GM18861 (cell line): ENCODE results near the gene HLA-DMA.

ENCODE experiments used
- ATAC-seq: cut with Tn5 transposase; IDR thresholded peaks from one replicate; pipeline ENCODE4 v1.9.1; 2021; ENCODE audit not compliant: unreplicated experiment

Gene HLA-DMA

DNA sequence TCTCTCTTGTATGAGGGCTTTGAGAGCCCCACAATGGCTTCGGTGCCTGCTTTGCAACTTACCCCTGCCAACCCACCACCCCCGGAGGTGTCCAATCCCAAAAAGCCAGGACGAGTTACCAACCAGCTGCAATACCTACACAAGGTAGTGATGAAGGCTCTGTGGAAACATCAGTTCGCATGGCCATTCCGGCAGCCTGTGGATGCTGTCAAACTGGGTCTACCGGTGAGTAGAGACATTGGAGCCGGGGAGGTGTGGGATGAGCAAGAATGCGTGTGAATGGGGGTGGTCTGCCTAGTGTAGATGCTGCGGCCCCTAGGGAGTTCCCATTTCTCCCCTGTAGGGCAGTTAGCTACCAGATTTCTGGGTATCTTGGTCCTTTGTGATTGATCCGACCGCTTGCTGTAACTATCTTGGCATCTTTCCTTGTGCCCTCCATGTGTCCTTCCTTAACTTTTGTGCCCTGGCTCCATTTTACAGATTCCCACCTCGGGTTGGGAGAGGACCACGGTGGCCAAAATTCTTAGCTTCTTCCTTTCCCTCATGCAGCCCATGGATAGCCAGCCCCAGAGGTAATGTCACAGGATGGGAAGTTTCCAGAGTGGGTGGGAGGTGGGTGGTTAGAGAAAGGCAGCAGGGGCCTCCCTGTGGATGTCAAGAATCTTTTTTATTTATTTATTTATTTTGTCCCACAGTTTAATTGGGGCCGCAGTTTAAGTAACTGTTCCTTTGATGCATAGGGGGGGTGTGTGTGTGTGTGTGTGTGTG lies 21.8 kb upstream of the HLA-DMA start:
- no peak for ATAC-seq

DNA sequence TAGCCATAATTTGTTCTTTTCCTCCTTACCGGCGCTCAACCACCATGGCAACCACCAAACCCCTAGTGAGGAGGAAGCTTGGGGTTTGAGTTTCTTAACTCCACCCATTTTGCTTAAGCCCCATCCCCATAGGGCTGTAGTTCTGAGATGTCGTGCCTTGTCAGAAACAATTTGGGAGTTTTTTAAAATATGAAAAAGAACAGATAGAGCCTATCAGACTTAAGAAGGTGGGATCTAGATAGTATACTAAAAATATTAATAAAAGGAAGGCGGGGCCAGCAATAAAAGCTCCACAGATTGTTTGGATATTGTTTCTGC lies 21.1 kb upstream of the HLA-DMA start:
- no peak for ATAC-seq

DNA sequence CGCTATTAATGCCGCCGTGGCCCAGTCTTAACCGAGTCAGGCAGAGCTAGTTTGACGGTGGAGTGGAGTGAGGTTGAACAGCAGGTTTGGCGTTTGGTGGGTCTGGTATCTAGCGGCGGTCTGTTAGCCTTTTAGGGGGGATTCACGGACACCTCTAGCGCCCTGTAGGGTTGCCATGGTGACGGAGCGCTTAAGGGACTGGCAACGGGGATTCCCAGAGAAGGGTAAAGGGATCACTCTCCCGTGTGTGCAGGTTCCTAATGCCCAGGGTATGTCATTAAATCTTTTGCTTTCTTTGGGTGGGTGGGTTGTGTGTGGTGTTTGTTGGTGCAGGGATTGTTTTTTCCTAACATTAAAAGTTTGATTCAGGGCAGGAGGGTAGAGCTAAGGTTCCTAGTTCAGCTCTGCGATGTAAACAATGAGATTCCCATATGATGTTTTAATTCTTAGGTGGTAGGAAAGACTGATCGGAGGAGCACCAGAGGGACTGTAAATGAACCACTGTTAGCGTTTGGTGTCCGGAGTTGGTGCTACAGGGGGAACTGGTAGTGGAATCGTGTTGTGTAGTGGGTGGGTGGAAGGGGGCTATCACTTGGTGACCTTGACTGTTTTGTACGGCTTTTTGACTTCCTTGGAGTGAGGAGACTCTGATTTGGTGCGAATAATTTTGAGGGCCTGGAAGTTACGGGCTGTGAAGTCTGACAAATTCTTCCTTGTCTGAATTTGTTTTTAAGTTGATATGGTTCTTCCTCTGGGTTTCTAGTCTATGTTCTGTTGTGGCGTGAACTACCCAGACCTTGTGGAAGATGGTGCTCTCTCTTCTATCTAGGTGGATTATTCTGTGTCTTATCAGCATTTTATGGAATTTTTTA lies 20.5 kb upstream of the HLA-DMA start:
- no peak for ATAC-seq

DNA sequence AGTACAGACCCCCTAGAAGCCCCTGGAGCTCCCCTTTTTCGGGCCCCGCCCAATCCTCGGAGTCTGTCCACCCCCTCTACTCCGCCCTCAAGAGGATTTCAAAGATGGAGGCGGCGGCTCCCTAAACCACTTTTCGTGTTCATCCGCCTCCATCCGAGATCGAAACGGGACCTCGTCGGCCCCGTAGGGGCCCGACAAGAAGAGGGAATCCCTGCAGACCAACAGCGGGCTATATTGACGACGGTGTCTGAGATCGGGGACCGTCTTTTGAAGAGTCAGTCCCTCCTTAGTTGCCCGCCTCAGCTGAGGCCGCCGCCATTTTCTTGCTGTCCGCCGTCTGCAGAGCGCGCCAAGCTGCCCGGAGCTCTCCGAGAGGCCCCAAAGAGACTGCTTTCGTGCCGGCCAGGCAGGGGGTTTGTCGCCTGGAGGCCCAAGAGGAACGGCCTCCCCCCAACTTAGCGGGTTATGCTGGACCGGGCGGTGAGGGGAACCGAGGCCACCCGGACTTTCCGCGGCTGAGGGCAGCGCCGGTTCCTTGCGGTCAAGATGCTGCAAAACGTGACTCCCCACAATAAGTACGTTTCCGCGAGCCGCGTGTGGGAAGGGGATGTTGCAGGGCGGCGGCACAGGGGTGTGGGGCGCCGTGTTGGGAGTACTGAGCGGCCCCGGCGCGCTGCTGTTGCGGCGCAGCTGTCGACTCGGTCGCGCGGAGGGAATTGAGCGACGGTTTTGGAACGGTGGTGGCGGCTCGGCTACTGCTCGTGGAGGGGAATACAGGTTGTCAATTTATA lies 19.7 kb upstream of the HLA-DMA start:
- no peak for ATAC-seq

DNA sequence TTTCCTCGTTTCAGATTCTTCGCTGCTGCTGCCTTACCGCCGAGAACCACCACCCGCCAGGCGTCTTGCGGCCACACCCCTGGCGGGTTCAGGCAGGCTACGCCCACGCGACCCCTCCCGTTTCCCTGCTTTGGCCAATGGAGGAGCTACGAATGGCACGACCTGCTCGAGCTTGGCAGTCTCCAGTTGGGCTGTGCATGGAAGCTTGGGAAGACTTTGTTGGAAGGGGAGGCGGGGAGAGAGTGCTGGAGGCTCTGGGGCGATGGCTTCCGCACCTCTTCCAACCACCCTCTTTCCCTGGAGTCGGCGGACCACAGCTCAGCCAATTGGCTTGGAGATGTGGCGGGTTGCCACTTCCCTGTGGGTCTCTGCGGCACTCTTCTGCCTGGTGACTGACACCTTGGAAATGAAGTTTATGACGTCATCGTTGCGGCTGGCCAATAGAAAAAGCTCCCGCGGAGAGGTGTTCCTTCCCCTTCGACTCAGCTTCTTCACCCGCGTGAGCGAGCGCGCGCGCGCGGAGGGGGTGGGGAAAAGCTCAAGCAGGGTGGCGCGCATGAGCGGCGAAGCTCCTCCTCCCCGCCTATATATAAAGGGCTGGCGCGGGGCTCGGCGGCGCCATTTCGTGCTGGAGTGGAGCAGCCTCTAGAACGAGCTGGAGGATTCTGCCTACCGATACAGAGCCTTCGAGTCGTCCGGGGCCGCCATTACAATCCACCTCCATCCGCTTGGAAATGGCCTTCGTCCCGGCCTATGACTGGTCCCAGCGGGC lies 18.9 kb upstream of the HLA-DMA start:
- peak; percentile 35 for ATAC-seq

DNA sequence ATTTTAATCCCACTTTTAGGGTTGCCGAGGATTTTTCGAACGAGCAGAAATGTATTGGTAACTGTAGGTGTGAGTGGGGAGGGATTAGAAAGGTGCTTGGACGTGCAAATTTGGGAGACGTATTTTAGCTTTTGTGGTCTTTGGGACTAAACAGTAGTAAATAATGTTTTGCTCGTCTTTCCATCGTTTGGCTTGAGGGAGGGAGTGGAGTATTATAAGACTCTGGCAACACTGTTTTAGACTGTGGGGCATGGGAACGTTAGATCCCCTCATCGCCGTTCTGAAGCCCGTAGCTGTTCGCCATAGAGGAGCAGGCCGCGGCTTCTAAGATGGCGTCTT lies 18.3 kb upstream of the HLA-DMA start:
- no peak for ATAC-seq

DNA sequence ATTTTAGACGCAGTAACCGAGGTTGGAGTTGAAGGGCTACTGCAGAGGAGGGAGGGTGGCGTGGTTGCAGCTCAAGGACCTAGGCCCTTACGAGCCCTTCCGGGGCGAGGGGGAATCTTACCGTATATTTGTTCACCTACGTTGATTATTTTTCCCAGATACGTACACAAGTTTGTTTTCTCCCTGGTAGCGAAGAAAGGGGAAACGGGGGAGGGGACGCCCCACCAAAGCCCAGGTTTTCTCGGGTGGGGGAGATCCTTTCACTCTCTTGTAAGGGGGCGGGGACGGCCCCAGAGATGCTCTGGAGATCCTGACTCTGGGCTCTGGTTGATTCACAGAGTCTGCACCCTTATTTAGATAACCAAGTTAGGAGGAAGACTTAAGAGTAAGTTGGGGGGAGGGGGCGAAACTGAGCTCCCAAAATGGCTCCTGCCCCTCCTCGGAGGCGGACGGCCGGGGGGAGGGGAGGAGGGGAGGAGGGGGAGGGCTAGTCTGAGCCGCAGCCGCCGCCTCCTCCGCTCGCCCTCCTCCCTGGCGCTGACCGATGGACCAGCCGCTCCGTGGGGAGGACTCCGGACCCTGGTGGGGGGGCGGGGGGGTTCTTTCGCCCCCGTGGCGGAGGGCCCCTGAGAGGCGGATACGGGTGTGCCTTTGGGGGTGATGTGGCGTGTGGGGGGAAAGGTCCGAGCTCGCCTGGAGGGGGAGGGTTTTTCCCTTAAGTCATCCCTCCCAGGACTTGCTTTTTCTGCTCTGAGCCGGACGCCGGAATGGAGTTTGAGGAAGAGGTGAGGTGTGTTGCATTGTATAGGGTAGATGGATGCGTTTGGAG lies 17.7 kb upstream of the HLA-DMA start:
- no peak for ATAC-seq

DNA sequence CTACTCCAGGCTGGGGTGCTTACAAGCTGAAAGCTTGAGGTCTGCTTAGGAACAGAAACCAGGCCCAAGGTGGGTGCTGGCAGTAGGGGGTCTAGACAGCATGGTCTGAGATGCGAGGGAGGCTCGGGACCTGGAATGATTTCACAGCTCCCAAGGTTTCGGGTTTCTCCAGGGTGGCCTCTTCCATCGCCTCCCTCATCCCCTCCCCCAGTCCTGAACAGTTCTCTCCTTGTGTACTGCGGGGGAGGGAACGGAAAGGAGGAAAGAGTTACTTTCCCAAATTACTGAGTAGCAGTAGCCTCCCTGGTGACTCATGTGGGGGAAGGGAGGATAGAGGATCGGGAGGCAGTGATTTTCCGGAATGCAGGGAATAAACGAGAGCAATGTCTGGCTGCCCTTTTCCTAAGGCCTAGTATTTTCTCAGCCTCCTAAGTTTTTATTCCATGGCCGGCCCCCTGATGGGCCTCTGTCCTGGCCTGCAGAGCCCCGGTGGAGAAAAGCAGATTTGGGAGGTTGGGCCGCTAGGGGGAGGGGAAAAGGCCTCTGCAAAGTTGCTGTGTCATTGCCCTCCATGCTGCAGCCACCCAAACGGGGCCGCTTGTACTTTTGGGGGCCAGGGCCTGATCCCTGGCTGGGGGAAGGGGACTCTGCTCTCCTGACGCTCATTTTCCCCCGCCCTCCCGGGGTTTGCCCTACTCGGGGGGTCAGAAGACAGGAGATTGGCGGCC lies 17.0 kb upstream of the HLA-DMA start:
- ATAC-seq: no peak

DNA sequence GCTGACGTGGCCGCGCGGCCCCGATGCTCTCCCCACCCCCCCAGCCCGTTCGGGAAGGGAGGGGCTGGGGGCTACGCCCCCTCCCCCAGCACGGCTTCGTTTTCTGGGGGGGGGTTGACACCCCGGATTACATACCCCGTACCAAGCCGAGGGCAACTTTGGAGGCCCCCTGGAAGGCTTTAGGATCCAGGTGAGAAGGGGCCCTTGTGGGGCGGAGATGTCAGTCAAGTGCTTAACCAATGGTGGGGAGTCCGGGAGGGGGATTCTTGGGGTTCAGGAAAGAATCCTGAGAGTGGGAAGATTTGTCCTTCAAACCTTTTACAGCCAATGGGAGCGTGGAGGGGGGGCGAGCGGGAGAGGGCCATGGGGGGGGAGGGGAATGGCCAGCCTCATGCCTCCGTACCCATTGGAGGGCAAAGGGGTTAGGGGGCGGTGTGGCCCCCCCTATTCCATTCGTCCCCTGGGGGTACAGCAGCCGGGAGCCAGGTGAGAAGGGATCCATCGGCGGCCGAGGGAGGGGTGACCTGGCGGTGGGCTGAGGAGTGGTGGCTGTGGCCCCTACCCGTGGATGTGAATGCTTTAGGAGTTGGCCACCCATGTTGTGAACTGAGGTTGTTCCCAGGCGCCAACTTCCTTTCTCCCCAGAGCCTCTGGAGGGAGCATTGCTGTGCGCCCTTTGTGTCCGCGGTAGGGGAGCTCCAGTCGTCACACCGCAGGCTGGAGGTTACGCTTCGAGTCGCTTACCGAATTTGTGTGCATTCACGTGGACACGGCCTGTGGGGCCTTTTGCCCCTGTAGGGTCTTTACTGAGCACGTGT lies 16.2 kb upstream of the HLA-DMA start:
- ATAC-seq: no peak

DNA sequence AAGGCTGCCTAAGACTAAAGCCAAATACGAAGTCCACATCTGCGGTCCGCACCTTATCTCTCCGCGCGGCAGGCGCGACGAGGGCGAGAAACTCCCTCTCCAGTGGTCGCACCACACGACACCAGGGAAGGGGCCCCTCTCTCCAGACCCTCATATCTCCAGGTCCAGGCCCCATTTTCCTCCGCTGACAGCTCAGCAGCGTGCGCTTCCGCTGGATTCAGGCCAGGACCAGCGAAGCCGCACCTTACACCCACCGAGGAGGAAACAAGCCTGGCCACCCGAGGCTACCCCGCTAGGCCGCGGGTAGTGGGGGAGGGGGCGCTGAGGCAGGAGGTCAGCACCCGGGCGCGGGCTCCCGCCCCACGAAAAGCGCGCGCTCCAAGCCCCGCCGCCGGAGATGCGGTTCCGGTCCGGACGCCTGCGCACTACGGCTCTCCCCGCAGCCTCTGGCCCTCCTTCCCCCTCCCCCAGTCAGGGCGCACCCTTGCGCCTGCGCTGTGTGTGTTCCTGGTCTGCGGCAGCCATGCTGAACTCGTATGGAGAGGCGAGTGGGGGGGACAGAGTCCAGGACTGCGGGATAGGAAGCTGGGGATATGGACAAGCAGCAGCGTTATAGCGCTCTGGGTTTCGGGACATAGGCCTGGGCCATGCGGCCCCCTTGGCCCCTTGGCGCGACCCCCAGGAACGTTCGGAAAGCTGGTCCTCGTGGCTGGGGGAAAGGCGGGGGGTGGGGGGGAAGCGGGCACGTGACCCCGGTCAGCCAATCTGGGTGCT lies 15.4 kb upstream of the HLA-DMA start, which contains the start of gene BRD2:
BRD2 (plus strand) TSS at position 502 of the 774 bp plus-strand sequence. CDS start 4,305 bp downstream, outside the sequence.
- peak; percentile 25 for ATAC-seq

DNA sequence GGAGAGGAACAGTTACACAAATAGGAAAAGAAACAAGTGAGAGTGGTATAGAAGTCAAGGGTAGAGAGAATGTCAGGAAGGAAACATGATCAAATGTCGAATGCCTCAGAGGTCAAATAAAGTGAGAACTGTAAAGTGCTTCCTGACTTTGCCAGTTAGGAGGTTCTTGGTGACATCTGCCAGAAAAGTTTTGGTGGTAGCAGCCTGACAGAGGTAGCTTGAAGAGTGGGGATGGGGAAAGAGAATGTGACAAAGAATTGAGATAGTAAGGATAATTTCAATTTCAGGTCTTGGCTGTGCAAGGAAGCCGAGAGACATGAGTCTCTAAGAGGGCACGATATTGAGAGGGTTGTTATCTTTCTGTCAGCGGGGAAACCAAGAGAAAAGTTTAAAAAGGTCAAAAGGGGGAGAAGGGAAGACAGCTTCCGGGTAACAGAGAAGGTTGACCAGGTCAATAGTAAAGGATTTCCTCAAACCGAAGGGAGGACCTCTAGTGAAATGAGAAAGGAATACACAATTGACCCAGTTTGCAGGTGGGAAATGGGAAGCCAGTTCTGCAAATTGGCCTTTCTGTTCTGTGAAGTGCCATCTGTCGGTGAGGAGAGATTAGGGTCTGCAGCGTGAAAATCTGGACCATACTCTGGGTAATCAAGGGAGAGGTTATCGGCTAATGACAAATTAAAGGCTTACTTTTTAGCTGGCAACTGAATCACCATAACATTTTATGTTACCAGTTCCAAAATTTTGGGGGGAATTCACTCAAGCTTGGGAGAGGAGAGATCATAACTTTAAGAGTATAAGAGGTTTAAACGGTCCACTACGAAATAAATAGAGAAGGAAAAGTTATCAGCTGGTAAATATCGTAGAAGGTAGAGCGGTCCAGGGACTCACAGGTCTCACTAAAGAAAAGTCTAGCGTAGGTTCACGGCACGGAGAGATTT lies 14.5 kb upstream of the HLA-DMA start:
- ATAC-seq: no peak

DNA sequence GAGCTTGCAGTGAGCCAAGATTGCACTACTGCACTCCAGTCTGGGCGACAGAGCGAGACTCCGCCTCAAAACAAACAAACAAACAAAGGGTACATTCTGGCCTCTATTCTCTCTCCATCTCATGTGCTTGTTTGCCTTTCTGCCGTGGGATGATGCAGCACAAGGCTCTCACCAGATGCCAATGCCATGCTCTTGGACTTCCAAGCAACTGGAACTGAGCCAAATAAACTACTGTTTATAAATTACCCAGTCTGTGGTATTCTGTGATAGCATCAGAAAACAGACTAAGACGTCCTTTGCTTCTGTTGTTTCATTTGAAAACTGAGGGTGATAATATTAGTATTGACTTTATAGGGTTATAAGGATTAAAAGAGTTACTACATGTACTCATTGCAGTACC lies 11.9 kb upstream of the HLA-DMA start:
- ATAC-seq: no peak

DNA sequence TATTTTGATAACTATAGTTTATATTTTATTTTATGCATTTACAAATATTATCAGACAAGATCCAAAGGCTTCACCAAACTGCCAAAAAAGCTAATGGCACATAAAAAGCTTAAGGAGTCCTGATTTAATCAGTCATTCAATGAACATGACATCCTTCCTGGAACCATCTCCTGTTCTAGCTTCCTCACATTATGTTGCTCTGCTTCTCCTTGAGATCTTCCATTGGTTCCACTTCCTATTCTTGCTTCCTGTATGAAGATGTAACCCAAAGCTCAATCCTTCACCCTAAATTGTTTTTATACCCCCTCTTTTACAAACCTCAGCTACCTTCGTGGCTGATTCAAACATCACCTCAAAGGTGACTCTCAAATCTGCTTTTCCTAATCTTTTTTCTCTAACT lies 11.0 kb upstream of the HLA-DMA start:
- no peak for ATAC-seq

DNA sequence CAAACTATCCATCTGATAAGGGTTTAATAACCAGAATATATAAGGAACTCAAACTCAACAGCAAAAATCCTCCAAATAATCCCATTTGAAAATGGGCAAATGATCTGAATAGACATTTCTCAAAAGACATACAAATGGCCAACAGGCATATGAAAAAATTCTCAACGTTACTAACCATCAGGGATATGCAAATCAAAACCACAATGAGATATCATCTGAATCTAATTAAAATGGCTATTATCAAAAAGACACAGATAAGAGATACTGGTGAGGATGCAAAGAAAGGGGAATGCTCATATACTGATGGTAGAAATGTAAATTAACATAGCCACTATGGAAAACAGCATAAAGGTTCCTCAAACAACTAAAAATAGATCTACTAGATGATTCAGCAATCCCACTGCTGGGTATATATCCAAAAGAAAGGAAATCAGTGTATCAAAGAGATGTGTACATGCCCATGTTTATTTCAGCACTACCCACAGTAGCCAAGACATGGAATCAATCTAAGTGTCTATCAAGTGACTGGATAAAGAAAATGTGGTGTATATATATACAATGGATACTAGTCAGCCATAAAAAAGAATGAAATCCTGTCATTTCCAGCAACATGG lies 9.4 kb upstream of the HLA-DMA start:
- no peak for ATAC-seq

DNA sequence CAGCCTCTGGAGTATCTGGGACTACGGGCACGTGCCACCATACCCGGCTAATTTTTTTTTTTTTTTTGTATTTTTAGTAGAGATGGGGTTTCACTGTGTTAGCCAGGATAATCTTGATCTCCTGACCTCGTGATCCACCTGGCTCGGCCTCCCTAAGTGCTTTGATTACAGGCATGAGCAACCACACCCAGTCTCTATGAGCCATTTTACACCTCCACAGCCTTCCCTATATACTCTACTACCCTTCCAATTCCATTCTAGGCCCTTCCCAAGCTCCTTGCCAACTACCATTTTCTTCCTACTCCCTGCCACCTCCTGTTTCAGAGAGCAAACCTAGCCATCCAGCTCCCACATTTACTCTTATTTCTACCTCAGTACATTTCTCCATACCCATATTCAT lies 7.7 kb upstream of the HLA-DMA start:
- no peak for ATAC-seq

DNA sequence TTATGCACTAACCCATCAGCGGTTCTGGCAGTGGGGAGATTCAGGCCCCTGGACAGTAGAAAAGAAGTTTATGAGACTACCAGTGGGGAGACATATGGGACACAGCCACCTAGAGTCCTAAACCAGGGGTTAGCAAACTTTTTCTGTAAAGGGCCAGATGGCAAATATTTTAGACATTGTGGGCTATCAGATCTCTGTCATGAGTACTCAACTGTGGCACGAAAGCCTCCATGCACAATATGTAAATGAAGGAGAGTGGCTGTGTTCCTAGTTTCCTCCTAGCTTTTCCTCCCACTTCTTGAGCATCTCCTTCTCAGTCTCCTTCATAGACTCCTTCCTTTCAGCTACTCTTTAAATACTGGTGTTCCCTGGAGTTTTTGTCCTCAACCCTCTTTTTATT lies 3.3 kb upstream of the HLA-DMA start:
- ATAC-seq: no peak
